PC-9 (cell line): Measurements from ENCODE around the gene DLG4. TPM values are rescaled to one million over a fixed set of nuclear protein-coding genes. Genes with fewer than 3 reads are reported as not detected.
"Not testable (repeated sequence)": the region's sequence is repeated elsewhere in the genome, so short reads cannot be mapped to it uniquely, and the experiment has no call there.

Experiments
- BruUV-seq: library from RNA; stranded (reverse); fragments of 400-500 nt; replicated peaks from 2 replicates; lab custom pipeline; 2021; lab: Mats Ljungman, UMichigan
- CTCF ChIA-PET: fragments of 300-600 bp; sonication (Branson Sonifier 250); formaldehyde crosslinking; loops from one replicate; lab custom pipeline; 2022; ENCODE audit warnings: antibody characterized with exemption; lab: Charles Lee
- POLR2A ChIA-PET: fragments of 300-600 bp; sonication (Branson Sonifier 250); formaldehyde crosslinking; loops from one replicate; lab custom pipeline; 2022; ENCODE audit warnings: antibody characterized with exemption; ENCODE audit not compliant: unreplicated experiment; lab: Charles Lee
- DNase-seq, 2 experiments: peaks; one replicate each; pipeline versions ENCODE4 v3.0.0 to v3.0.0-alpha.2; 2015 to 2022; ENCODE audit warnings: mixed read lengths in 1 of 2
- H2AFZ ChIP-seq: fragments of 200-600 bp; sonication (generic); 2 replicates; pipeline ENCODE4 v1.8.1; 2017; ENCODE audit warnings: antibody characterized with exemption
- H3F3A ChIP-seq: fragments of 200-600 bp; sonication (generic); 2 replicates; pipeline ENCODE4 v1.8.1; 2017; ENCODE audit warnings: antibody characterized with exemption, mild to moderate bottlenecking, low read depth; ENCODE audit not compliant: insufficient read depth
- H3K27ac ChIP-seq: fragments of 200-600 bp; sonication (generic); 2 replicates; pipeline ENCODE4 v1.6.1; 2016; ENCODE audit warnings: mixed run types
- H3K27me3 ChIP-seq: fragments of 200-600 bp; sonication (generic); 2 replicates; pipeline ENCODE4 v1.6.1; 2016; ENCODE audit warnings: low read depth, mixed run types; ENCODE audit not compliant: insufficient read depth
- H3K36me3 ChIP-seq: fragments of 200-600 bp; sonication (generic); 2 replicates; pipeline ENCODE4 v1.6.1; 2016; ENCODE audit warnings: low read depth, mixed run types
- H3K4me1 ChIP-seq: fragments of 200-600 bp; sonication (generic); replicated peaks from 2 replicates; pipeline ENCODE4 v1.6.1; 2016; ENCODE audit warnings: mixed run types; ENCODE audit not compliant: insufficient read depth
- H3K4me2 ChIP-seq: fragments of 200-600 bp; sonication (generic); 2 replicates; pipeline ENCODE4 v1.6.1; 2017; ENCODE audit warnings: mixed run types
- H3K4me3 ChIP-seq: fragments of 200-600 bp; sonication (generic); 2 replicates; pipeline ENCODE4 v1.6.1; 2016; ENCODE audit warnings: mixed run types
- H3K79me2 ChIP-seq: fragments of 200-600 bp; sonication (generic); 2 replicates; pipeline ENCODE4 v1.6.1; 2017; ENCODE audit warnings: low read depth, mixed run types
- H3K9me2 ChIP-seq: fragments of 200-600 bp; sonication (generic); 2 replicates; pipeline ENCODE4 v1.8.1; 2017; ENCODE audit warnings: mild to moderate bottlenecking; ENCODE audit not compliant: insufficient read depth
- H3K9me3 ChIP-seq: fragments of 200-600 bp; sonication (generic); 2 replicates; pipeline ENCODE4 v1.8.1; 2016; ENCODE audit warnings: low read depth; ENCODE audit not compliant: insufficient read depth
- H4K20me1 ChIP-seq: fragments of 200-600 bp; sonication (generic); 2 replicates; pipeline ENCODE4 v1.8.1; 2017; ENCODE audit not compliant: insufficient read depth
- CTCF ChIP-seq: fragments of 200-600 bp; sonication (generic); conservative IDR thresholded peaks from 2 replicates; pipeline ENCODE4 v1.6.1; 2017; ENCODE audit warnings: mixed run types, antibody characterized with exemption, mild to moderate bottlenecking, moderate library complexity
- EZH2 ChIP-seq: fragments of 200-600 bp; sonication (generic); IDR thresholded peaks from 2 replicates; pipeline ENCODE4 v1.8.0; 2017; ENCODE audit warnings: antibody characterized with exemption, low read depth
- intact Hi-C: fragments of 100-400 bp; cut with micrococcal nuclease; formaldehyde crosslinking; loops from one replicate; pipeline ENCODE4 v1.10.0; 2022; ENCODE audit not compliant: unreplicated experiment
- total RNA-seq: library from RNA; stranded (reverse); gene quantifications from 2 replicates; pipeline ENCODE4 v1.2.3, GENCODE V29; 2021

The DLG4 gene
- total RNA-seq, 1 experiment from 2014 or later, result 32.8 TPM

GRCh38 chr17:7174603-7175326, 44.9 kb downstream of the DLG4 start:
- POLR2A ChIA-PET, result no interaction called here
- H3K27ac ChIP-seq, result no peak overlapping the region
- intact Hi-C loops, result loop anchor here (5.0 kb wide), 1 partner anchor 37 kb away; no protein-coding TSS in a partner anchor
- H3K4me1 ChIP-seq, result peaks cover 8% of the 10 kb centered on the region
- DNase-seq, result no peak
- H3K9me2 ChIP-seq, result no peaks in the 10 kb centered on the region
- peaks cover 7% of the 10 kb centered on the region; the same call in 1 of the 2 replicates for H3K9me3 ChIP-seq
- TF ChIP-seq CTCF (no peak), EZH2 (no peak)
- no TSS peak for BruUV-seq
- peaks cover 27% of the 10 kb centered on the region; the same call in 1 of the 2 replicates for H3F3A ChIP-seq
- no peaks in the 10 kb centered on the region for H4K20me1 ChIP-seq
- H3K79me2 ChIP-seq, result no peaks in the 10 kb centered on the region
- no peaks in the 10 kb centered on the region for H3K27me3 ChIP-seq
- no peaks in the 10 kb centered on the region for H3K36me3 ChIP-seq
- CTCF ChIA-PET, result no interaction called here
- no peak overlapping the region for H3K4me3 ChIP-seq
- H3K4me2 ChIP-seq, result no peak overlapping the region
- no peak overlapping the region for H2AFZ ChIP-seq

GRCh38 chr17:7173687-7174602, 45.7 kb downstream of the DLG4 start:
- H3K4me2 ChIP-seq, result no peak overlapping the region
- no peaks in the 10 kb centered on the region for H3K79me2 ChIP-seq
- no peaks in the 10 kb centered on the region for H3K27me3 ChIP-seq
- ChIA-PET CTCF (no interaction called here), POLR2A (no interaction called here)
- peaks cover 27% of the 10 kb centered on the region; the same call in 1 of the 2 replicates for H3F3A ChIP-seq
- no peaks in the 10 kb centered on the region for H3K9me2 ChIP-seq
- no peak for TF ChIP-seq CTCF
- TF ChIP-seq EZH2, result no peak
- H3K4me1 ChIP-seq, result peaks cover 8% of the 10 kb centered on the region
- intact Hi-C loops, result no loop called here
- H3K36me3 ChIP-seq, result no peaks in the 10 kb centered on the region
- BruUV-seq, result no TSS peak
- no peaks in the 10 kb centered on the region for H4K20me1 ChIP-seq
- peaks cover 7% of the 10 kb centered on the region; the same call in 1 of the 2 replicates for H3K9me3 ChIP-seq
- no peak overlapping the region for H2AFZ ChIP-seq
- DNase-seq, result no peak
- no peak overlapping the region for H3K27ac ChIP-seq
- no peak overlapping the region for H3K4me3 ChIP-seq

GRCh38 chr17:7172522-7173191, 47.0 kb downstream of the DLG4 start:
- DNase-seq, intact Hi-C loops, H3K4me2 ChIP-seq, H4K20me1 ChIP-seq, H3K4me1 ChIP-seq, H3K36me3 ChIP-seq, H3K4me3 ChIP-seq, POLR2A ChIA-PET, CTCF ChIA-PET, H3K79me2 ChIP-seq, BruUV-seq, H3K9me2 ChIP-seq, H3K27me3 ChIP-seq, H3K27ac ChIP-seq: not testable (repeated sequence)
- peaks cover 27% of the 10 kb centered on the region; the same call in 1 of the 2 replicates for H3F3A ChIP-seq
- peaks cover 12% of the 10 kb centered on the region for H3K9me3 ChIP-seq
- H2AFZ ChIP-seq, result 0 out of 2 replicates have a peak overlapping the region, but pooled peaks have one; percentile 59

- POLR2A ChIA-PET, BruUV-seq: not testable (repeated sequence)
- H3F3A ChIP-seq, result peaks cover 12% of the 10 kb centered on the region; the same call in 1 of the 2 replicates
These were observed 50.1 kb downstream of the DLG4 start for GRCh38 chr17:7169565-7169908.

DNA sequence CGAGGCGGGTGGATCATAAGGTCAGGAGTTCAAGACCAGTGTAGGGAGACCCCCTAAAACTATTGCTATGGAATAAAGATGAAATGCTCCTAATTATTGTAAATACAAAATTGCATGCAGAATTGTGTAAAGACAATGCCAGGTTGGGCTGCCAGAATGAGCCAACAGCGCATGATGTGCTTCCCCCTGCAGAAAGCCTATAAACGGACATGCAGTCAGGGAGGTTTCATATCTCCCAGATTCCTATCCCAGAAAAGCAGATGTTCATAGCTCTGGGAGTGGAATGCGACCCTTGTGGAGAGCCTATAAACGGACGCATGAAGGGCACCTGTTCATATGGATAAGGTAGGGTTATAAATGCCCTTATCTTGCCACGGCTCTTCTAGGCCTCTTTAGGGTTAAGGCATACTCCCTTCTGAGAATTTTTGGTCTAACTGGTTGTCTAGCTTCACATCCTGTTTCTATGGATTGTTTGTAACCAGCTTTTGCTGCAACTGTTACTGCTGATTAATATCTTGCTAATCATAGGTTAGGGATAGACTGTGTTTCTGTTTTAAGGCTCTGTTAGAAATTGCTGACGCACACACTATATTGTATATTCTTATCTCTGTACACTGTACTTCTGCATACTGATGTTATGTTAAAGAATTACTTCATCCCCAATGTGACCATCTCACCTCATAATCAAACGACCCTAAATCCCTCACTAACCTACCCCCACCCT, 50.6 kb downstream of the DLG4 start:
- H3K9me2 ChIP-seq, H3K4me1 ChIP-seq, H3K79me2 ChIP-seq, BruUV-seq, DNase-seq, CTCF ChIA-PET, H3K9me3 ChIP-seq, H3K36me3 ChIP-seq, POLR2A ChIA-PET, H4K20me1 ChIP-seq, H3K4me2 ChIP-seq, H2AFZ ChIP-seq, H3K27me3 ChIP-seq, H3K4me3 ChIP-seq, H3K27ac ChIP-seq: not testable (repeated sequence)
- H3F3A ChIP-seq, result peaks cover 10% of the 10 kb centered on the region; the same call in 1 of the 2 replicates
- intact Hi-C loops, result loop anchor here (10.0 kb wide), 1 partner anchor 254 kb away; no protein-coding TSS in a partner anchor

More at GRCh38 chr17:7169565-7169908, 50.1 kb downstream of the DLG4 start:
- H3K4me2 ChIP-seq, H3K4me1 ChIP-seq, H3K36me3 ChIP-seq, H3K4me3 ChIP-seq, H3K9me2 ChIP-seq, H4K20me1 ChIP-seq, H3K9me3 ChIP-seq, CTCF ChIA-PET, H2AFZ ChIP-seq, H3K27me3 ChIP-seq, H3K79me2 ChIP-seq, DNase-seq, H3K27ac ChIP-seq: not testable (repeated sequence)
- intact Hi-C loops, result loop anchor here (10.0 kb wide), 1 partner anchor 255 kb away; no protein-coding TSS in a partner anchor
